CD4-positive, alpha-beta T cell (primary cell): ENCODE data around the gene RNF157. TPM values are rescaled to one million over a fixed set of nuclear protein-coding genes. Genes with fewer than 3 reads are reported as not detected.

Source experiments
- ATAC-seq: fragments of 200-7000 bp; cut with Tn5 transposase; one replicate; pipeline ENCODE4 v1.10.0; 2022; ENCODE audit warnings: mild to moderate bottlenecking; ENCODE audit not compliant: poor library complexity
- CTCF ChIA-PET: fragments of 350-600 bp; sonication (Branson Sonifier 250); formaldehyde crosslinking; loops from one replicate; lab custom pipeline; 2021; ENCODE audit warnings: antibody characterized with exemption, inconsistent platforms; lab: Charles Lee
- POLR2A ChIA-PET: fragments of 350-600 bp; sonication (Branson Sonifier 250); formaldehyde crosslinking; loops from one replicate; lab custom pipeline; 2021; ENCODE audit warnings: antibody characterized with exemption, inconsistent platforms; lab: Charles Lee
- DNase-seq, 14 experiments: peaks; one replicate each; pipeline ENCODE4 v3.0.0-alpha.2; 2013 to 2020; ENCODE audit warnings: mixed read lengths in 2 of 14
- H3K27ac ChIP-seq, 2 donors: one replicate each; pipeline versions ENCODE4 v1.5.1 to v1.7.0; 2013; ENCODE audit warnings: low read length in 2 of 2, low read depth in 1 of 2, mild to moderate bottlenecking in 1 of 2
- H3K27me3 ChIP-seq, 2 experiments: 1 replicate in 1 of 2; 2 replicates in 1 of 2; pipeline versions ENCODE4 v1.6.1 to v1.7.0; 2013; ENCODE audit warnings: low read length in 2 of 2, control low read depth in 1 of 2, mild to moderate bottlenecking in 1 of 2, moderate library complexity in 1 of 2; ENCODE audit not compliant: insufficient read depth in 2 of 2, control insufficient read depth in 1 of 2
- H3K36me3 ChIP-seq: one replicate; pipeline ENCODE4 v1.6.1; 2013; ENCODE audit warnings: low read length, control low read depth; ENCODE audit not compliant: insufficient read depth
- H3K4me1 ChIP-seq: one replicate; pipeline ENCODE4 v1.6.1; 2013; ENCODE audit warnings: low read length, control low read depth; ENCODE audit not compliant: insufficient read depth
- H3K4me3 ChIP-seq: one replicate; pipeline ENCODE4 v1.5.1; 2013; ENCODE audit warnings: mild to moderate bottlenecking, low read length, moderate library complexity
- H3K9me3 ChIP-seq, 2 experiments: 1 replicate in 1 of 2; 2 replicates in 1 of 2; pipeline versions ENCODE4 v1.6.1 to v1.7.0; 2013; ENCODE audit warnings: low read length in 2 of 2, mild to moderate bottlenecking in 2 of 2, control low read depth in 1 of 2, moderate library complexity in 1 of 2; ENCODE audit not compliant: control insufficient read depth in 1 of 2, insufficient read depth in 1 of 2
- H3K27ac Mint-ChIP-seq: one replicate; pipeline ENCODE4 v1.8.0; 2020; ENCODE audit warnings: mixed read lengths
- H3K27me3 Mint-ChIP-seq: one replicate; pipeline ENCODE4 v1.8.0; 2021; ENCODE audit warnings: mixed read lengths
- H3K36me3 Mint-ChIP-seq: one replicate; pipeline ENCODE4 v1.8.0; 2021; ENCODE audit warnings: low read depth, mixed read lengths
- H3K4me1 Mint-ChIP-seq: one replicate; pipeline ENCODE4 v1.8.0; 2021; ENCODE audit warnings: low read depth, mixed read lengths
- H3K4me3 Mint-ChIP-seq: one replicate; pipeline ENCODE4 v1.8.0; 2020; ENCODE audit warnings: mild to moderate bottlenecking, mixed read lengths
- H3K9me3 Mint-ChIP-seq: one replicate; pipeline ENCODE4 v1.8.0; 2020; ENCODE audit warnings: mixed read lengths
- CTCF ChIP-seq: fragments of 200-600 bp; IDR thresholded peaks from one replicate; pipeline ENCODE4 v1.8.0; 2022; ENCODE audit warnings: antibody characterized with exemption, mild to moderate bottlenecking
- intact Hi-C, 2 experiments: fragments of 100-400 bp; cut with DNase I in 1 of 2; cut with micrococcal nuclease in 1 of 2; formaldehyde crosslinking; loops; one replicate each; pipeline versions ENCODE4 v1.15.1 to v1.9.0; 2023 to 2025; cut with DNase I, micrococcal nuclease
- total RNA-seq, 174 experiments: library from RNA in 2 of 174; stranded (reverse) in 2 of 174; gene quantifications; one replicate each; pipeline ENCODE4 v1.2.3 and lab custom pipeline; 2021 to 2026

Gene RNF157
- total RNA-seq, 2 experiments from 2014 or later = 18.5 to 21.1 TPM

GRCh38 chr17:76153640-76154039 is 86.7 kb downstream of the RNF157 start:
- intact Hi-C loops = no loop called here
- Histone ChIP-seq H3K9me3 (no peaks in the 10 kb centered on the region), H3K27me3 (no peaks in the 10 kb centered on the region), H3K4me3 (no peak overlapping the region), H3K4me1 (peaks cover 35% of the 10 kb centered on the region), H3K36me3 (peaks cover 49% of the 10 kb centered on the region), H3K27ac (peak overlapping the region; percentile 24 to 72)
- peaks cover 50% of the 10 kb centered on the region for H3K4me1 Mint-ChIP-seq
- ChIA-PET POLR2A (interaction anchor here (1.2 to 4.6 kb wide), 3 partner anchors 8 to 24 kb away, joined by 4 to 58 read pairs (median 29); partner anchors contain the start of gene FOXJ1), CTCF (interaction anchor here (1.5 kb wide), 1 partner anchor 126 kb away, joined by 5 read pairs; no protein-coding TSS in a partner anchor)
- H3K36me3 Mint-ChIP-seq = peaks cover 91% of the 10 kb centered on the region
- ATAC-seq = no peak
- DNase-seq = no peak
- no peaks in the 10 kb centered on the region for H3K27me3 Mint-ChIP-seq
- H3K4me3 Mint-ChIP-seq = peak overlapping the region; percentile 30
- no peaks in the 10 kb centered on the region for H3K9me3 Mint-ChIP-seq
- peak overlapping the region; percentile 99 for H3K27ac Mint-ChIP-seq
- no peak for TF ChIP-seq CTCF

- TF ChIP-seq CTCF = no peak
- Mint-ChIP-seq H3K4me3 (no peak overlapping the region), H3K27me3 (no peaks in the 10 kb centered on the region), H3K4me1 (peaks cover 51% of the 10 kb centered on the region), H3K27ac (peak overlapping the region; percentile 99), H3K36me3 (peaks cover 88% of the 10 kb centered on the region), H3K9me3 (no peaks in the 10 kb centered on the region)
- peaks cover 35% of the 10 kb centered on the region for H3K4me1 ChIP-seq
- H3K27ac ChIP-seq = peak overlapping the region; percentile 47 to 72
- intact Hi-C loops = no loop called here
- H3K9me3 ChIP-seq = no peaks in the 10 kb centered on the region
- ChIA-PET POLR2A (interaction anchor here (1.9 to 4.6 kb wide), 4 partner anchors 12 to 39 kb away, joined by 6 to 58 read pairs (median 22); partner anchors contain the start of gene FOXJ1), CTCF (interaction anchor here (1.5 kb wide), 1 partner anchor 126 kb away, joined by 5 read pairs; no protein-coding TSS in a partner anchor)
- DNase-seq = no peak
- H3K36me3 ChIP-seq = peaks cover 45% of the 10 kb centered on the region
- no peak overlapping the region for H3K4me3 ChIP-seq
- no peaks in the 10 kb centered on the region for H3K27me3 ChIP-seq
- no peak for ATAC-seq
Measured at GRCh38 chr17:76153202-76153601, 87.1 kb downstream of the RNF157 start.

GRCh38 chr17:76152591-76152990 is 87.7 kb downstream of the RNF157 start:
- Histone ChIP-seq H3K27me3 (no peaks in the 10 kb centered on the region), H3K9me3 (no peaks in the 10 kb centered on the region), H3K4me3 (no peak overlapping the region), H3K4me1 (peaks cover 36% of the 10 kb centered on the region), H3K36me3 (peaks cover 38% of the 10 kb centered on the region), H3K27ac (peak overlapping the region; percentile 47 to 72)
- Mint-ChIP-seq H3K27ac (peak overlapping the region; percentile 99), H3K9me3 (no peaks in the 10 kb centered on the region), H3K4me1 (peaks cover 54% of the 10 kb centered on the region), H3K27me3 (no peaks in the 10 kb centered on the region), H3K4me3 (peak overlapping the region; percentile 64), H3K36me3 (peaks cover 82% of the 10 kb centered on the region)
- ChIA-PET CTCF (interaction anchor here (1.2 to 2.1 kb wide), 3 partner anchors 29 to 127 kb away, joined by 5 to 13 read pairs (median 8); no protein-coding TSS in a partner anchor), POLR2A (interaction anchor here (1.0 to 4.6 kb wide), 13 partner anchors 8 to 119 kb away, joined by 3 to 58 read pairs (median 7); partner anchors contain the start of genes FOXJ1 and UBALD2)
- ATAC-seq = no peak
- DNase-seq = no peak
- TF ChIP-seq CTCF = no peak
- intact Hi-C loops = no loop called here
